ENCODE measurements around the gene ELAVL3.

GRCh38 chr19:11461453-11461852 is 19.4 kb downstream of the ELAVL3 start:
- TF ChIP-seq POLR2A (IDR thresholded peaks at IDR 0.05; ENCODE audit: low read length) (no peak), GATA1 (IDR thresholded peaks at IDR 0.05; ENCODE audit: low read depth, low read length) (no peak)
